HAP-1 (cell line): ENCODE data around the gene TEP1.
"Not testable (repeated sequence)": the region's sequence is repeated elsewhere in the genome, so short reads cannot be mapped to it uniquely, and the experiment has no call there.

Experiments
- DNase-seq, 2 experiments: peaks; one replicate each; pipeline ENCODE4 v3.0.0-alpha.2; 2016 to 2020; ENCODE audit warnings: low spot score in 2 of 2
- H3K27me3 ChIP-seq: fragments of 250-450 bp; sonication (Bioruptor Pico); 2 replicates; pipeline ENCODE4 v1.5.1; 2020; ENCODE audit warnings: low read depth, mild to moderate bottlenecking, moderate library complexity
- H3K36me3 ChIP-seq: fragments of 250-450 bp; sonication (Bioruptor Pico); replicated peaks from 2 replicates; pipeline ENCODE4 v1.5.1; 2020; ENCODE audit warnings: mild to moderate bottlenecking
- H3K4me1 ChIP-seq: fragments of 250-450 bp; sonication (Bioruptor Pico); 2 replicates; pipeline ENCODE4 v1.5.1; 2020; ENCODE audit warnings: mild to moderate bottlenecking
- H3K4me3 ChIP-seq: fragments of 250-450 bp; sonication (Bioruptor Pico); 2 replicates; pipeline ENCODE4 v1.5.1; 2020; ENCODE audit warnings: mild to moderate bottlenecking, moderate library complexity
- H3K9me3 ChIP-seq: fragments of 250-450 bp; sonication (Bioruptor Pico); 2 replicates; pipeline ENCODE4 v1.5.1; 2020; ENCODE audit warnings: mild to moderate bottlenecking, moderate library complexity
- in situ Hi-C: fragments of 300-500 bp; cut with MboI; formaldehyde crosslinking; loops from 3 replicates; pipeline ENCODE4 v1.14.3; 2020; ENCODE audit warnings: low sequenced_read_pairs, inconsistent platforms, mixed read lengths

Gene TEP1

DNA sequence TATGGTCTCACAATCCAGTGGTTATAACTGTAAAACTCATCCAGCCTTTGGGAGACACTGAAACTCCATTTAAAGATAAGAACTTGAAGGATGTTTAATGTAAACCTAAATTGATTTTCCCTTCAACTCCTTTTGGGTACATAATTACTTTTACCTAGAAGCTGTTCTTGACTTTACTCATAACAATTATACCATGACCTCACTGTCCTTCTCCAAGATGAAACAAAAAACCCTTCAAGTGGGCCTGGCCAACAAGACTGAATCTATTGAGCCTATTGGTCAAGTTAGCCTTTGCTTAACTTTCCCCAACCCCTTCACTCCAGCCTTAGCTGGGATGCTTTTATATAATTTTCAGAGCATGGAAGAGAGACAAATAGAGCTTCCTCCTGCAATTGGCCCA is 47.4 kb downstream of the TEP1 start:
- no peaks in the 10 kb centered on the region for H3K9me3 ChIP-seq
- DNase-seq: no peak
- no peaks in the 10 kb centered on the region for H3K27me3 ChIP-seq
- H3K4me1 ChIP-seq: no peaks in the 10 kb centered on the region
- no peak overlapping the region for H3K4me3 ChIP-seq
- in situ Hi-C loops: no loop called here
- H3K36me3 ChIP-seq: peaks cover 21% of the 10 kb centered on the region

DNA sequence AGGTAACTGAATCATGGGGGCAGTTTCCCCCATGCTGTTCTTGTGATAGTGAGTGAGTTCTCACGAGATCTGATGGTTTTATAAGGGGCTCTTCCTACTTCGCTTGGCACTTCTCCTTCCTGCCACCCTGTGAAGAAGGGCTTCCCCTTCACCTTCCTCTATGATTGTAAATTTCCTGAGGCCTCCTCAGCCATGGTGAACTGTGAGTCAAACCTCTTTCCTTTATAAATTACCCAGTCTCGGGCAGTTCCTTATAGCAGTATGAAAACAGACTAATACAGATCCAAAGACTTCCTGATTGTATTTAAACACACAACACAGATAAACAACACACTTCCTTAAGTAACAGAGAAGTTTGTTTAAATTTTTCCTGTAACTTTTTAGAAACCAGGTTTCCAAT is 54.8 kb downstream of the TEP1 start:
- DNase-seq, in situ Hi-C loops: not testable (repeated sequence)
- peaks cover 64% of the 10 kb centered on the region for H3K36me3 ChIP-seq

DNA sequence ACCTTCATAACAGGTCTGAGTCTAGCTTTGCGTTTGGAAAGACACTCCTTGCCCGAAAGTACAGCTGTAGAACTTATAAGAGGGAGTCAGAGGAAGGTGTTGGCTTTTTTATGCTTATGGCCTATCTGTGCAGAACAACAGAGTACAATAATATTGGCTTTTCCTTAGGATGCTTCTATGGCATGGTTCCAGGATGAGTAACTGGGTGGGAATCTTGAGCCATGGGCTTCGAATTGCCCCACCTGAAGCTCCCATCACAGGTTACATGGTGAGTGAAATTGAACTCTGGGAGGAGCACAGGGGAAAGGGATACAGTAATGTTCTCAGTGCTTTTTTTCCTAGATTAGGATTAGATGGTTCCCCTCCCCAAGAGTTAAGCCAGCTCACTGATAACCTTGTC is 56.9 kb downstream of the TEP1 start:
- peaks cover 3% of the 10 kb centered on the region; the same call in 1 of the 2 replicates for H3K4me1 ChIP-seq
- in situ Hi-C loops: no loop called here
- peaks cover 79% of the 10 kb centered on the region for H3K36me3 ChIP-seq
- H3K9me3 ChIP-seq: no peaks in the 10 kb centered on the region
- no peak for DNase-seq
- no peak overlapping the region for H3K4me3 ChIP-seq
- H3K27me3 ChIP-seq: no peaks in the 10 kb centered on the region

More for the DNA sequence above, 54.8 kb downstream of the TEP1 start:
- H3K4me3 ChIP-seq, H3K4me1 ChIP-seq, H3K9me3 ChIP-seq, H3K27me3 ChIP-seq: not testable (repeated sequence)

DNA sequence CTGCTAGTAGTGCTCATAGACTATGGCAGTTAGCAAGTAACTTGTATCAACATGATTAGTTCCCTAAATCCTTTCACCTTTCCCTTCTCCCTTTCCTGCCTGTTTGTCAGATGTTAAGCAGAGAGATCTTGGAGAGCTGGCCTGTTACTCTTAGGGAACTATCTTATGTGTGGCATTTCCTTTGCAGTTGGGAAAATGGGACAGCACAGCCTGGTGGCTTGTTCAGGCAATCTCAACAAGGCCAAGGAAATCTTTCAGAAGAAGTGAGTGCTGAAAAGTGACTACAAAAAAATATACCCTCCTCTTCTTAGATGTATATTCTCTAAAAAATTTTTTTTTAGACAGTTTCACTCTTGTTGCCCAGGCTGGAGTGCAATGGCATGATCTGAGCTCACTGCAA is 62.4 kb downstream of the TEP1 start:
- no peak for DNase-seq
- Histone ChIP-seq H3K36me3 (peaks cover 86% of the 10 kb centered on the region), H3K4me3 (no peak overlapping the region)

DNA sequence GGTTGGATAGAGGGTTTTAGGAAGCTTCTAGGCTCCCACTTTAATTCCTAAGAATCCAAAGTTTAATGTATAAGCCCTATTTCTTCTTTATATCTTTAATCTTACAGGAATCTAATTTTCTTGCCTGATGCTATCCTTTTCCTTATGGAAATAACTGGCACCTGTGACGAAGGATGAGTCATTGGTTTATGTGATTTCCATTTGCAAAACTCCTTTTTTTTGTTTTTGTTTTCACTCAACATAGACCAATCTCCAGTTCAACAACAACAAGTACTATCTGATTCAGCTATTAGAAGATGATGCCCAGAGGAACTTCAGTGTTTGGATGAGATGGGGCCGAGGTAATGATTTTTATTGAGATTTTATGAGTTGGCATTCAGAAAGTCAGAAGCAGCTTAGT is 63.0 kb downstream of the TEP1 start:
- no peak overlapping the region for H3K4me3 ChIP-seq
- no peaks in the 10 kb centered on the region for H3K9me3 ChIP-seq
- H3K36me3 ChIP-seq: peaks cover 86% of the 10 kb centered on the region
- H3K4me1 ChIP-seq: peaks cover 3% of the 10 kb centered on the region; the same call in 1 of the 2 replicates
- H3K27me3 ChIP-seq: no peaks in the 10 kb centered on the region
- in situ Hi-C loops: no loop called here
- no peak for DNase-seq

More for the DNA sequence above, 62.4 kb downstream of the TEP1 start:
- in situ Hi-C loops: no loop called here
- H3K4me1 ChIP-seq: peaks cover 3% of the 10 kb centered on the region; the same call in 1 of the 2 replicates
- H3K27me3 ChIP-seq: no peaks in the 10 kb centered on the region
- no peaks in the 10 kb centered on the region for H3K9me3 ChIP-seq

DNA sequence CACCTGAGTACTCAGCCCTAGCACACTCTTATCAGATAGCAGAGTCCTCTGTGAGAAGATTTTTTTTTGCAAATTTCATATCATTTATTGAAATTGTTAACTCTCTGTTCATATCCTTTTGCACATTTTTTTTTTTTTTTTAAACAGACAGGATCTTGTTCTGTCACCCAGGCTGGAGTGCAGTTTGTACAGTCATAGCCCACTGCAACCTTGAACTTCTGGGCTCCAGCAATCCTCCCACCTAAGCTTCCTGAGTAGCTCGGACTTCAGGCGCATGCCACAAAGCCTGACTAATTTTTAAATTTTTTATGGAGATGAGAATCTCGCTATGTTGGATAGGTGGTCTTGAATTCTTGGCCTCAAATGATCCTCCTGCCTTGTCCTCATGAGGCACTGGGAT is 65.6 kb downstream of the TEP1 start:
- Histone ChIP-seq H3K9me3 (no peaks in the 10 kb centered on the region), H3K36me3 (peaks cover 70% of the 10 kb centered on the region), H3K4me1 (peaks cover 3% of the 10 kb centered on the region; the same call in 1 of the 2 replicates), H3K4me3 (no peak overlapping the region), H3K27me3 (no peaks in the 10 kb centered on the region)
- no peak for DNase-seq
- in situ Hi-C loops: loop anchor here (25.0 kb wide), 1 partner anchor 740 kb away; the partner anchor contains the start of gene ZNF219

DNA sequence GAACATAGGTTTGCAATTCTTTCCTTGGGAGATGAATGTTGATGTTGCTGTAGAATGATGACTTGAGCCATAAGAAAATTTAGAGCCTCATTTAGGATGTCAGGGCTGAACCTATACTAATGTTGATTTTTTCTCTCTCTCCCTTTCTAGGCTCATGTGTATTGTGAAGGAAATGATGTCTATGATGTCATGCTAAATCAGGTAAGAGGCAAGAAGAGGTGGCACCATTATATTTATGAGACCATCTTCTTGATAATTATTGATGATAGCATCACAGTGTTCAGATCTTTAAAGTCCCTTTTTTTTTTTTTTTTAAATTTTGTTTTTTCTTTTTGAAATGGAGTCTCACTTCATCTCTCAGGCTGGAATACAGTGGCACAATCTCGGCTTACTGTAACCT is 66.6 kb downstream of the TEP1 start:
- Histone ChIP-seq H3K27me3 (no peaks in the 10 kb centered on the region), H3K4me1 (peaks cover 2% of the 10 kb centered on the region), H3K9me3 (no peaks in the 10 kb centered on the region), H3K36me3 (peaks cover 61% of the 10 kb centered on the region), H3K4me3 (no peak overlapping the region)
- DNase-seq: no peak
- in situ Hi-C loops: loop anchor here (25.0 kb wide), 1 partner anchor 741 kb away; the partner anchor contains the start of gene ZNF219

DNA sequence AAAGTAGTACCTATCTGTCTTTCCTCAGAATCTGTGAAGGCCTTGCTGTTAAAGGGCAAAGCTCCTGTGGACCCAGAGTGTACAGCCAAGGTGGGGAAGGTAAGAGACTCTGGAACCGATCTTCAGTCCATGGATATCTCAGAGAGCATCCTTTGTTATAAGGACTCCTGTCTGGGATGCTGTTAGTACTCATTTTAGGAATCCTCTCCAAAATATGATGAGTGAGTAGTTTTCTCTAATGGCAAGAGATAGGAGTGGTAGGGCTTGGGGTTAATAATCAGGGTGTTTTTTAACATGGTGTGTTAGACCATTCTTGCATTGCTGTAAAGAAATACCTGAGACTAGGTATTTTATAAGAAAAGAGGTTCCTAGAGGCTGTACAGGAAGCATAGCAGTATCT is 67.9 kb downstream of the TEP1 start:
- DNase-seq: no peak
- no peaks in the 10 kb centered on the region for H3K27me3 ChIP-seq
- H3K4me3 ChIP-seq: no peak overlapping the region
- H3K36me3 ChIP-seq: peaks cover 48% of the 10 kb centered on the region
- in situ Hi-C loops: loop anchor here (25.0 kb wide), 1 partner anchor 742 kb away; the partner anchor contains the start of gene ZNF219
- H3K4me1 ChIP-seq: peaks cover 6% of the 10 kb centered on the region
- H3K9me3 ChIP-seq: no peaks in the 10 kb centered on the region

DNA sequence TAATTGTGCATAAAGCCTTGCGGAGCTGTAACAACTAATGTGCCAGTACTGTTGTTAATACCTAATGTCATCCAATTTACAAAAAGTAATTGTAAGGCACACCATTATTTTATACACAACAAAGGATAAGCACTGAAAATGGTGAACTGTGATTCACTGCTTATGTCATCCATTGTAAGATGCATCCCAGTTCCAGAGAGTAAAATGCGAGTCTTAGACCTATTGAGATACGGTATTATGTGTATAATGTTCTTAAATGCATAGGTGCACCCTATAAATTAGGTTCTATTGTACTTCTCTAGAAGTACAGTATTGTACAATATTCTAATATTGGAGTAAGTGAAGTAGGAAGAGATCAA is 69.5 kb downstream of the TEP1 start:
- Histone ChIP-seq H3K36me3 (peaks cover 34% of the 10 kb centered on the region), H3K9me3 (no peaks in the 10 kb centered on the region), H3K27me3 (no peaks in the 10 kb centered on the region), H3K4me1 (peaks cover 6% of the 10 kb centered on the region), H3K4me3 (peak overlapping the region; percentile 58)
- DNase-seq: peak in 1 of 2 experiments; percentile 14
- in situ Hi-C loops: loop anchor here (25.0 kb wide), 1 partner anchor 743 kb away; the partner anchor contains the start of gene ZNF219

DNA sequence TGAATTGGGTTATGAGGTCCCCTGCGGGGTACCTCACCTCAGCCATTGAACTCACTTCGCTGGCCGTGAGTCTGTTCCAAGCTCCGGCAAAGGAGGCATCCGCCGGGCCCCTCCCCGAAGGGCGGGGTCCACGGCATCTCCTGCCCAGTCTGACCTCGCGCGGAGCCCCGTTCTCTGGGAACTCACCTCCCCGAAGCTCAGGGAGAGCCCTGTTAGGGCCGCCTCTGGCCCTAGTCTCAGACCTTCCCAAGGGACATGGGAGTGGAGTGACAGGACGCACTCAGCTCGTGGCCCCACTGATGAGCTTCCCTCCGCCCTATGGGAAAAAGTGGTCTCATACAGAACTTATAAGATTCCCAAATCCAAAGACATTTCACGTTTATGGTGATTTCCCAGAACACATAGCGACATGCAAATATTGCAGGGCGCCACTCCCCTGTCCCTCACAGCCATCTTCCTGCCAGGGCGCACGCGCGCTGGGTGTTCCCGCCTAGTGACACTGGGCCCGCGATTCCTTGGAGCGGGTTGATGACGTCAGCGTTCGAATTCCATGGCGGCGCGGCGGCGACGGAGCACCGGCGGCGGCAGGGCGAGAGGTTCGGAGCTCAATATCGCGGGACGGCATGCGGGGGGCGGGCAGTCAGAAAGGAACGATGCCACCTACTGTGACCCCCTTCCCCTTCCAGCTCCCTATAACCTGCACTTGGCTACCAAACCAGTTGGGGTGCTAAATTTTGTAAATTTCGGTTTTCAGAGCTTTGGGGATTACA is 70.0 kb downstream of the TEP1 start, which contains the start of gene PARP2:
TSS of gene PARP2 (plus strand) at position 544 of the 770 bp plus-strand sequence. CDS start at position 551, 7 bp downstream.
- DNase-seq: peak; percentile 98
- H3K36me3 ChIP-seq: peaks cover 29% of the 10 kb centered on the region
- H3K4me1 ChIP-seq: peaks cover 6% of the 10 kb centered on the region
- no peaks in the 10 kb centered on the region for H3K27me3 ChIP-seq
- in situ Hi-C loops: loop anchor here (25.0 kb wide), 1 partner anchor 744 kb away; the partner anchor contains the start of gene ZNF219
- H3K9me3 ChIP-seq: no peaks in the 10 kb centered on the region
- peak within 1 kb of the TSS; percentile 58 for H3K4me3 ChIP-seq

DNA sequence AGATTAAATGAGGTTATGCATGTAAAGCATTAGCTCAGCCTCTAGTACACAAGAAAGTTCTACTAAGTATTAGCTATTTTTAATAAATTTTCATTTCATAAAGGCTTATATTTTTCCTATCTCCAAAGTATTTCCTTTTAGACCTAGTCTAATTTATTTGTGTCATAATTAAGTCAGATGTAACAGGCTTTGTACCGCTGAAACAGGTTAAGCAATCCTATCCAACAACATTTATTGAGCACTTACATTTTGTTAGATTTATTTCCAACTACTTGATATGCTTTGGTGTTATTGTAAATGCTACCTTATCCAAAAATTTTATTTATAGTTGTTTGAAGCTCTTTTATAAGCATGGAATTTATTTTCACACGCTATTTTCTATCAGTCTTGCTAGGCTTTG is 71.7 kb downstream of the TEP1 start:
- no peak for DNase-seq
- in situ Hi-C loops: loop anchor here (25.0 kb wide), 1 partner anchor 746 kb away; the partner anchor contains the start of gene ZNF219
- Histone ChIP-seq H3K9me3 (no peaks in the 10 kb centered on the region), H3K4me1 (peaks cover 6% of the 10 kb centered on the region), H3K36me3 (peaks cover 18% of the 10 kb centered on the region), H3K4me3 (peak overlapping the region; percentile 53), H3K27me3 (no peaks in the 10 kb centered on the region)

DNA sequence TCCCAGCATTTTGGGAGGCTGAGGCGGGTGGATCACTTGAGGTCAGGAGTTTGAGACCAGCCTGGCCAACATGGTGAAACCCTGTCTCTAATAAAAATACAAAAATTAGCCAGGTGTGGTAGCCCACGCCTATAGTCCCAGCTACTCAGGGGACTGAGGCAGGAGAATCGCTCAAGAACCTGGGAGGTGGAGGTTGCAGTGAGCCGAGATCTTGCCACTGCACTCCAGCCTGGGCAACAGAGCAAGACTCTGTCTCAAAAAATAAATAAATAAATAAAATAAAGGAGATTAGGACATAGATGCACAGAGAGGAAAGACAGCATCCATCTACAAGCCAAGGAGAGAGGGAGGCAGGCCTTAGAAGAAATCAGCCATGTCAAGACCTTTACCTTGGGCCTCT is 72.3 kb downstream of the TEP1 start:
- in situ Hi-C loops: loop anchor here (25.0 kb wide), 1 partner anchor 746 kb away; the partner anchor contains the start of gene ZNF219
- H3K9me3 ChIP-seq, H3K4me1 ChIP-seq, H3K4me3 ChIP-seq, H3K27me3 ChIP-seq, DNase-seq: not testable (repeated sequence)
- H3K36me3 ChIP-seq: peaks cover 14% of the 10 kb centered on the region

DNA sequence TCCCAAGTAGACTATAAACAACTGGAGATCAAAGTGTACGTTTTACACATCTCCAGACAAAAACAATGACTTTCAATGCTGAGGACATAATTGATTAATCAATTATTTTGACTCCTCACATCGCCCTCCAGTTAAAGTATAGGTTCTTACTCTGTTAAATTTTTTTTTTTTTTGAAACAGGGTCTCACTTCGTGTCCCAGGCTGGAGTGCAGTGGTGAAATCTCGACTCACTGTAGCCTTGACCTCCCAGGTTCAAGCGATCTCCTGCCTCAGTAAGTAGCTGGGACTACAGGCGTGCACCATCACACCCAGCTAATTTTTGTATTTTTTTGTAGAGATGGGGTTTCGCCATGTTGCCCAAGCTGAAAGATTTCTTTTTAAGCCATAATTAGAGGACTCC is 79.3 kb downstream of the TEP1 start:
- no peak overlapping the region for H3K4me3 ChIP-seq
- peaks cover 15% of the 10 kb centered on the region for H3K4me1 ChIP-seq
- H3K36me3 ChIP-seq: peaks cover 8% of the 10 kb centered on the region
- in situ Hi-C loops: loop anchor here (10.0 to 25.0 kb wide), 2 partner anchors 271 to 753 kb away; partner anchors contain the start of gene ZNF219
- no peaks in the 10 kb centered on the region for H3K27me3 ChIP-seq
- no peaks in the 10 kb centered on the region for H3K9me3 ChIP-seq
- DNase-seq: no peak

DNA sequence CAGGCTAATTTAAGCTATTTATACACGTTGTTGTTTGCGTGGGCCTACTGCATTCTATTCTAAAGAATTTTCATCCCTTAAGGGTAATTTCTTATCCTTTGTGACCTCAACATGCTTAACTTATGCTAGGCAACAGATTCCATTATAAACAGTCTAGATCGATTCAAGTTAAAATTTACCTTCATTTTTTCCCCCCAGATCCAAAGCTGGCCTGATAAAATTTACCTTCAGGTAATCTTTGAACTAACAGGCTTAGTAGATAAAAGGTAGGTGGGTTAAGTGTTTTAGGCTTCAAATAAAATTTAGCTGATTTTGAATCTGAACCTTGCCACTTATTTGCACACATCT is 79.8 kb downstream of the TEP1 start:
- Histone ChIP-seq H3K9me3 (no peaks in the 10 kb centered on the region), H3K27me3 (no peaks in the 10 kb centered on the region), H3K36me3 (peaks cover 14% of the 10 kb centered on the region), H3K4me1 (peaks cover 20% of the 10 kb centered on the region), H3K4me3 (peak overlapping the region; percentile 60)
- DNase-seq: no peak
- in situ Hi-C loops: loop anchor here (10.0 to 25.0 kb wide), 2 partner anchors 271 to 754 kb away; partner anchors contain the start of gene ZNF219
